ENCODE data around the gene SERPINC1.

- TF ChIP-seq POLR2AphosphoS5 (IDR thresholded peaks at IDR 0.05) (no peak), CTCF (IDR thresholded peaks at IDR 0.05) (no peak)
These were observed 16.7 kb downstream of the SERPINC1 start for GRCh38 chr1:173900427-173900826.
